Measurements from ENCODE around the gene KCNMB2.

DNA sequence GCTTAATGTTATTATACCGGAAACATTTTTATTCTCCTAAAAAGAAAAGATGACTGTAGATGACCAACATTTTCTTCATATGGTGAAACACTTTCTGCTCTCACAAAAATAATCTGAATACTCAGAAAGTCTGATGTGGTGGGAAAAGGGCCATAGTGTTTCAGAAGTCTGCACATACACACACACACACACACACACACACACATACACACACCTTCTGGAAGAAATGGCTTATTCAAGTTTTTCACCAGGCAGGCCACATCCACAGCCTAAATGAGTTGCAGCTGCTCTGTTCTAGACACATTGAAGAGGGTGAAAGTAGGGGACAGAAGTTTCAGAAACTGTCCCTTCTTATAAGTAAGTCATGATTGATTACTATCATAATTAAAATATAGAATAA lies 315.3 kb downstream of the KCNMB2 start:
- TF ChIP-seq, protein P1, sequence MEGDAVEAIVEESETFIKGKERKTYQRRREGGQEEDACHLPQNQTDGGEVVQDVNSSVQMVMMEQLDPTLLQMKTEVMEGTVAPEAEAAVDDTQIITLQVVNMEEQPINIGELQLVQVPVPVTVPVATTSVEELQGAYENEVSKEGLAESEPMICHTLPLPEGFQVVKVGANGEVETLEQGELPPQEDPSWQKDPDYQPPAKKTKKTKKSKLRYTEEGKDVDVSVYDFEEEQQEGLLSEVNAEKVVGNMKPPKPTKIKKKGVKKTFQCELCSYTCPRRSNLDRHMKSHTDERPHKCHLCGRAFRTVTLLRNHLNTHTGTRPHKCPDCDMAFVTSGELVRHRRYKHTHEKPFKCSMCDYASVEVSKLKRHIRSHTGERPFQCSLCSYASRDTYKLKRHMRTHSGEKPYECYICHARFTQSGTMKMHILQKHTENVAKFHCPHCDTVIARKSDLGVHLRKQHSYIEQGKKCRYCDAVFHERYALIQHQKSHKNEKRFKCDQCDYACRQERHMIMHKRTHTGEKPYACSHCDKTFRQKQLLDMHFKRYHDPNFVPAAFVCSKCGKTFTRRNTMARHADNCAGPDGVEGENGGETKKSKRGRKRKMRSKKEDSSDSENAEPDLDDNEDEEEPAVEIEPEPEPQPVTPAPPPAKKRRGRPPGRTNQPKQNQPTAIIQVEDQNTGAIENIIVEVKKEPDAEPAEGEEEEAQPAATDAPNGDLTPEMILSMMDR (IDR thresholded peaks at IDR 0.05; ENCODE audit: borderline replicate concordance, extremely low read depth, low read length, poor library complexity, severe bottlenecking) = no peak
- TF ChIP-seq EZH2 (IDR thresholded peaks at IDR 0.05; ENCODE audit: borderline replicate concordance, low read depth, low read length, severe bottlenecking) = no peak

Data from DND-41 (cell line).